Neural cell (in vitro differentiated cells): ENCODE measurements around the gene WDR82. TPM values are rescaled to one million over a fixed set of nuclear protein-coding genes. Genes with fewer than 3 reads are reported as not detected.
"Not testable (repeated sequence)": the region's sequence is repeated elsewhere in the genome, so short reads cannot be mapped to it uniquely, and the experiment has no call there.

Experiments
- H2AFZ ChIP-seq: fragments of 200-600, 300-800 bp; sonication (generic), shearing (Covaris generic); 2 replicates; pipeline ENCODE4 v1.6.0; 2014; ENCODE audit warnings: low read depth, mild to moderate bottlenecking, antibody characterized with exemption, low read length, moderate library complexity
- H3F3A ChIP-seq: fragments of 200-600 bp; shearing (Covaris generic); 2 replicates; pipeline ENCODE4 v1.6.1; 2016; ENCODE audit warnings: mild to moderate bottlenecking, moderate library complexity, mixed read lengths, antibody characterized with exemption, low read length; ENCODE audit not compliant: insufficient read depth, poor library complexity, severe bottlenecking
- H3K27ac ChIP-seq: fragments of 200-600, 300-800 bp; sonication (generic), shearing (Covaris generic); 2 replicates; pipeline ENCODE4 v1.5.1; 2014; ENCODE audit warnings: mild to moderate bottlenecking, low read length, moderate library complexity
- H3K27me3 ChIP-seq: fragments of 300-800, 200-600 bp; sonication (generic), shearing (Covaris generic); 2 replicates; pipeline ENCODE4 v1.6.0; 2014; ENCODE audit warnings: mild to moderate bottlenecking, low read depth, low read length, moderate library complexity; ENCODE audit not compliant: insufficient read depth
- H3K36me3 ChIP-seq: fragments of 300-800, 200-600 bp; sonication (generic), shearing (Covaris generic); 2 replicates; pipeline ENCODE4 v1.5.1; 2014; ENCODE audit warnings: mild to moderate bottlenecking, antibody characterized with exemption, low read length, moderate library complexity; ENCODE audit not compliant: insufficient read depth
- H3K4me2 ChIP-seq: fragments of 300-800, 200-600 bp; sonication (generic), shearing (Covaris generic); 2 replicates; pipeline ENCODE4 v1.6.0; 2014; ENCODE audit warnings: mild to moderate bottlenecking, low read length
- H3K4me3 ChIP-seq: fragments of 300-800, 200-600 bp; sonication (generic), shearing (Covaris generic); 2 replicates; pipeline ENCODE4 v1.5.1; 2014; ENCODE audit warnings: mild to moderate bottlenecking, low read length, moderate library complexity
- H3K79me2 ChIP-seq: fragments of 200-600 bp; shearing (Covaris generic); replicated peaks from 2 replicates; pipeline ENCODE4 v1.6.0; 2014; ENCODE audit warnings: mild to moderate bottlenecking, low read length, moderate library complexity; ENCODE audit not compliant: insufficient read depth
- H3K9ac ChIP-seq: fragments of 300-800, 200-600 bp; sonication (generic), shearing (Covaris generic); 2 replicates; pipeline ENCODE4 v1.6.1; 2016; ENCODE audit warnings: mild to moderate bottlenecking, low read length, mixed read lengths
- H3K9me2 ChIP-seq: fragments of 200-600 bp; shearing (Covaris generic); 2 replicates; pipeline ENCODE4 v1.6.1; 2016; ENCODE audit warnings: mild to moderate bottlenecking, low read length, mixed read lengths; ENCODE audit not compliant: insufficient read depth
- H3K9me3 ChIP-seq: fragments of 200-600, 300-800 bp; sonication (generic), shearing (Covaris generic); 2 replicates; pipeline ENCODE4 v1.6.1; 2016; ENCODE audit warnings: mild to moderate bottlenecking, mixed run types, low read length, moderate library complexity, mixed read lengths
- H4K20me1 ChIP-seq: fragments of 200-600 bp; shearing (Covaris generic); 2 replicates; pipeline ENCODE4 v1.6.1; 2016; ENCODE audit warnings: mild to moderate bottlenecking, mixed run types; ENCODE audit not compliant: insufficient read depth
- EP300 ChIP-seq: fragments of 450-650 bp; conservative IDR thresholded peaks from 2 replicates; pipeline ENCODE4 v1.6.1; 2014; ENCODE audit warnings: antibody characterized with exemption, mild to moderate bottlenecking, moderate library complexity; ENCODE audit not compliant: poor library complexity, severe bottlenecking
- EZH2 ChIP-seq: fragments of 200-600, 300-800 bp; shearing (Covaris generic), sonication (generic); IDR thresholded peaks from 2 replicates; pipeline ENCODE4 v1.6.1; 2014; ENCODE audit warnings: antibody characterized with exemption, low read length, borderline replicate concordance, mild to moderate bottlenecking; ENCODE audit not compliant: insufficient read depth, poor library complexity, severe bottlenecking
- MXI1 ChIP-seq: fragments of 450-650 bp; conservative IDR thresholded peaks from 2 replicates; pipeline ENCODE4 v1.6.1; 2014; ENCODE audit warnings: antibody characterized with exemption, mild to moderate bottlenecking; ENCODE audit not compliant: poor library complexity, severe bottlenecking
- POLR2AphosphoS5 ChIP-seq: IDR thresholded peaks from 2 replicates; pipeline ENCODE4 v1.6.1; 2012
- RAD21 ChIP-seq: fragments of 450-650 bp; conservative IDR thresholded peaks from 2 replicates; pipeline ENCODE4 v1.6.1; 2014; ENCODE audit warnings: antibody characterized with exemption, mild to moderate bottlenecking, moderate library complexity
- SMC3 ChIP-seq: fragments of 450-650 bp; conservative IDR thresholded peaks from 2 replicates; pipeline ENCODE4 v1.6.1; 2014; ENCODE audit warnings: antibody characterized with exemption, mild to moderate bottlenecking, moderate library complexity; ENCODE audit not compliant: poor library complexity
- TAF1 ChIP-seq: IDR thresholded peaks from 2 replicates; pipeline ENCODE4 v1.6.1; 2012; ENCODE audit warnings: low read depth
- polyA plus RNA-seq: library from polyadenylated mRNA; depleted of rRNA; stranded (reverse); fragments of >200 nt; gene quantifications from 2 replicates; pipeline ENCODE4 v1.2.3, GENCODE V29; 2014
- TF ChIP-seq, protein P1 (sequence below): fragments of 450-650 bp; IDR thresholded peaks from 2 replicates; pipeline ENCODE4 v1.5.1; 2014; ENCODE audit warnings: antibody characterized with exemption, mild to moderate bottlenecking, moderate library complexity; ENCODE audit not compliant: poor library complexity, severe bottlenecking
- TF ChIP-seq, protein P2 (sequence below): IDR thresholded peaks from 2 replicates; pipeline ENCODE4 v1.6.1; 2012; ENCODE audit warnings: borderline replicate concordance

WDR82 gene
- polyA plus RNA-seq, 1 donor from 2014 or later: 163 TPM

- H3K27ac ChIP-seq: peak overlapping the region; percentile 93
- peak overlapping the region; percentile 72 for H3K4me3 ChIP-seq
- no peaks in the 10 kb centered on the region for H3K9me2 ChIP-seq
- peak overlapping the region; percentile 75 for H3K4me2 ChIP-seq
- H3F3A ChIP-seq: no peaks in the 10 kb centered on the region
- no peaks in the 10 kb centered on the region for H3K36me3 ChIP-seq
- no peaks in the 10 kb centered on the region for H3K9me3 ChIP-seq
- H3K27me3 ChIP-seq: no peaks in the 10 kb centered on the region
- peaks cover 58% of the 10 kb centered on the region for H3K79me2 ChIP-seq
- peaks cover 13% of the 10 kb centered on the region for H4K20me1 ChIP-seq
- no peak overlapping the region for H2AFZ ChIP-seq
- TF ChIP-seq TAF1 (no peak), MXI1 (peak; percentile 32), RAD21 (no peak), EZH2 (no peak), EP300 (no peak), SMC3 (no peak), POLR2AphosphoS5 (peak; percentile 13)
- TF ChIP-seq, protein P1, sequence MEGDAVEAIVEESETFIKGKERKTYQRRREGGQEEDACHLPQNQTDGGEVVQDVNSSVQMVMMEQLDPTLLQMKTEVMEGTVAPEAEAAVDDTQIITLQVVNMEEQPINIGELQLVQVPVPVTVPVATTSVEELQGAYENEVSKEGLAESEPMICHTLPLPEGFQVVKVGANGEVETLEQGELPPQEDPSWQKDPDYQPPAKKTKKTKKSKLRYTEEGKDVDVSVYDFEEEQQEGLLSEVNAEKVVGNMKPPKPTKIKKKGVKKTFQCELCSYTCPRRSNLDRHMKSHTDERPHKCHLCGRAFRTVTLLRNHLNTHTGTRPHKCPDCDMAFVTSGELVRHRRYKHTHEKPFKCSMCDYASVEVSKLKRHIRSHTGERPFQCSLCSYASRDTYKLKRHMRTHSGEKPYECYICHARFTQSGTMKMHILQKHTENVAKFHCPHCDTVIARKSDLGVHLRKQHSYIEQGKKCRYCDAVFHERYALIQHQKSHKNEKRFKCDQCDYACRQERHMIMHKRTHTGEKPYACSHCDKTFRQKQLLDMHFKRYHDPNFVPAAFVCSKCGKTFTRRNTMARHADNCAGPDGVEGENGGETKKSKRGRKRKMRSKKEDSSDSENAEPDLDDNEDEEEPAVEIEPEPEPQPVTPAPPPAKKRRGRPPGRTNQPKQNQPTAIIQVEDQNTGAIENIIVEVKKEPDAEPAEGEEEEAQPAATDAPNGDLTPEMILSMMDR: no peak
- TF ChIP-seq, protein P2, sequence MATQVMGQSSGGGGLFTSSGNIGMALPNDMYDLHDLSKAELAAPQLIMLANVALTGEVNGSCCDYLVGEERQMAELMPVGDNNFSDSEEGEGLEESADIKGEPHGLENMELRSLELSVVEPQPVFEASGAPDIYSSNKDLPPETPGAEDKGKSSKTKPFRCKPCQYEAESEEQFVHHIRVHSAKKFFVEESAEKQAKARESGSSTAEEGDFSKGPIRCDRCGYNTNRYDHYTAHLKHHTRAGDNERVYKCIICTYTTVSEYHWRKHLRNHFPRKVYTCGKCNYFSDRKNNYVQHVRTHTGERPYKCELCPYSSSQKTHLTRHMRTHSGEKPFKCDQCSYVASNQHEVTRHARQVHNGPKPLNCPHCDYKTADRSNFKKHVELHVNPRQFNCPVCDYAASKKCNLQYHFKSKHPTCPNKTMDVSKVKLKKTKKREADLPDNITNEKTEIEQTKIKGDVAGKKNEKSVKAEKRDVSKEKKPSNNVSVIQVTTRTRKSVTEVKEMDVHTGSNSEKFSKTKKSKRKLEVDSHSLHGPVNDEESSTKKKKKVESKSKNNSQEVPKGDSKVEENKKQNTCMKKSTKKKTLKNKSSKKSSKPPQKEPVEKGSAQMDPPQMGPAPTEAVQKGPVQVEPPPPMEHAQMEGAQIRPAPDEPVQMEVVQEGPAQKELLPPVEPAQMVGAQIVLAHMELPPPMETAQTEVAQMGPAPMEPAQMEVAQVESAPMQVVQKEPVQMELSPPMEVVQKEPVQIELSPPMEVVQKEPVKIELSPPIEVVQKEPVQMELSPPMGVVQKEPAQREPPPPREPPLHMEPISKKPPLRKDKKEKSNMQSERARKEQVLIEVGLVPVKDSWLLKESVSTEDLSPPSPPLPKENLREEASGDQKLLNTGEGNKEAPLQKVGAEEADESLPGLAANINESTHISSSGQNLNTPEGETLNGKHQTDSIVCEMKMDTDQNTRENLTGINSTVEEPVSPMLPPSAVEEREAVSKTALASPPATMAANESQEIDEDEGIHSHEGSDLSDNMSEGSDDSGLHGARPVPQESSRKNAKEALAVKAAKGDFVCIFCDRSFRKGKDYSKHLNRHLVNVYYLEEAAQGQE: no peak
- peak overlapping the region; percentile 97 for H3K9ac ChIP-seq
These were observed 1.1 kb downstream of the WDR82 start for GRCh38 chr3:52277071-52277964.

- not testable (repeated sequence) for H3K27ac ChIP-seq, H2AFZ ChIP-seq, H3K27me3 ChIP-seq, H3K36me3 ChIP-seq, H3K9ac ChIP-seq, H3K4me2 ChIP-seq, H3K9me2 ChIP-seq, H3F3A ChIP-seq, H3K9me3 ChIP-seq
- Histone ChIP-seq H4K20me1 (peaks cover 17% of the 10 kb centered on the region), H3K4me3 (peak overlapping the region; percentile 34), H3K79me2 (peaks cover 67% of the 10 kb centered on the region)
These were observed 3.7 kb downstream of the WDR82 start for GRCh38 chr3:52274781-52275180.
